ENCODE data around the gene ZNF407. TPM values are rescaled to one million over a fixed set of nuclear protein-coding genes. Genes with fewer than 3 reads are reported as not detected.
A peak's percentile ranks its signal among the peaks of the same experiment; 100 is the strongest.

Gene ZNF407
- total RNA-seq, 1 donor from 2014 or later = 31.4 TPM

DNA sequence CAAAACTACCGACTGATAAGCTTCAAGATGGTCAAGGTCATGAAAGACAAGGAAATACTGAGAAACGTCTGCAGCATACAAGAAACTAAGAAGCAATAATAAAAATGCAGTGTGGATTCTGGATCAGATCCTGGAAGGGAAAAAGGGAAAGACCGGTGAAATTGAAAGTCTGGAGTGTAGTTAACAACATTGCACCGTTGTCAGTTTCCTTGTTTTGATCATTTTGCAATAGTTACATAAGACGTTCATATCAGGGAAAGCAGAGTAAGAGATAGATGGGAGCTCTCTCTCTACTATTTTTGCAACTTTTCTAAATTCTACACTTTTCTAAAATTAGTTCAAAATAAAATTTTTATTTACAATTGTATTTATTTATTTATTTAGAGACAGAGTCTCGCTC lies 15.0 kb upstream of the ZNF407 start:
- DNase-seq = no peak

GRCh38 chr18:74587441-74587840 lies 10.2 kb upstream of the ZNF407 start:
- DNase-seq = no peak

GRCh38 chr18:74589021-74589420 lies 8.6 kb upstream of the ZNF407 start:
- no peak for DNase-seq

DNA sequence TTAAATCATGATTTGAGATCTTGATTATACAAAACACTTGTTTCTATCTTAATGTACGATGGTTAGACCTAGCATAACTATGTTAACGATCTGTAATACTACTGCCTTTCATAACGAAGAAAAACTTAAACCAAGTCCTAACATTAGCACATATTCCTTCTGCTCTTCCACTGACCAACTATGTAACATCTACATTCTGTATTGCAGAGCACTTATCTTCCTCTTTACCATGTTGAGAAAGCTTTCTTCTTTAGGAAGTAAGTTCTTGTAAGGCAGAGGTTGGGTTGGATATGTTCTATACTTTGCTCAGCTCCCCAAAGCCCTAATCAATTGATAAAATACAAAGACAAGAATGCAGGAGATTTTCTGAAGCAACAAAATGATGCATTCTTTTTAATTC lies 7.9 kb upstream of the ZNF407 start:
- no peak for DNase-seq

- DNase-seq = no peak
Measured at GRCh38 chr18:74590671-74591070, 7.0 kb upstream of the ZNF407 start.

DNA sequence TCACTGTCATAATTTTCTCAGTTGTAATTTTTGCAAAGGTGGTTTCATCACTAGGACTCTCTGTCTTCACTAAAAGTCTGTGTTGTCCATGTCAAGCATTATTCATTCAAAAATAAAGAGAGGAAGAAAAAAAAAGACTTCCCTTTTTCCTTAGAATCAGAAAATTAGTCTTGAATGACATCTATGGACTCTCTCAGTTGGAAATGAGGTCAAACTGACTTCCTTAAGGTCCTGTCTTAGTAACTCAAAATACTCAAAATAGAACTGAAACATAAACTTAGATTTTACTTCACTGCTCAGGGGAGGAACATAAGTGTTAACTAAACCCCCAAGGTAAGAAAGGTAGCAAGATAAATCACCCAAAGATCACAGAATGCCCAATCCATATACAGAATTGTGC lies 2.2 kb upstream of the ZNF407 start:
- DNase-seq = no peak

- peak; percentile 68 for DNase-seq
Measured at GRCh38 chr18:74597034-74597661, 522 bp upstream of the ZNF407 start.

DNA sequence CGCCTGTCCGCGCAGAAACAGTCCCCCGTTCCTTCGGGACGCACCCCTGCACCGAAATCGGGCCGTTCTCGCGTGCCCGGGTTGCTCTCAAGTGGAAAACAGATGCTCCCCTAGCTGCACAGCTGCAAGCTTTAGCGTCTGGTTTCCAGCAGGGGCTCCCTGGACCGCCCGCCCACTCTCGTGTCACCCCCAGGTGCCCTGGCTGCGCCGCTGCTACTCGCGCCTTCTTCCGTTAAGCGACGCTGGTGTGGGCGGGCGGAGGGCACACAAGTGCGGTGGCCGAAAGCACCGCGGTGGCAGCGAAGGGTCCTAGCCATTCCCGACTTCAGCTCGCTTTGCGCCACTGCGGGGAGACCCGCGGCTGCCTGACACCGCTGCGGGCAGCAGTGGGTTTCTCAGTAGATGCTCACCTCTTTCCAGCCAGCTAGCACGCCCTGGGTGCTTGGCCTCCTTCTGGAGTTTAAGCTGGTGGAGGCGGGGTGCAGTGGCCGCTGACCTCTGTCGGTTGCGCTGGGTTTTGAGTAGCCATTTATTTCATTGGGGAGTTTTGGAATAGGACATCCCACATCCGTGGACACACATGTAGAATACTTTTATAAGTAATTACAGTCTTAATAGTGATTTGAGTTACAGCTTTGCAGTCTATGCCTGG lies 806 bp downstream of the ZNF407 start:
- peak; percentile 46 for DNase-seq

- no peak for DNase-seq
Measured at GRCh38 chr18:74604361-74604760, 6.7 kb downstream of the ZNF407 start.

- DNase-seq = no peak
Measured at GRCh38 chr18:74604774-74605173, 7.1 kb downstream of the ZNF407 start.

DNA sequence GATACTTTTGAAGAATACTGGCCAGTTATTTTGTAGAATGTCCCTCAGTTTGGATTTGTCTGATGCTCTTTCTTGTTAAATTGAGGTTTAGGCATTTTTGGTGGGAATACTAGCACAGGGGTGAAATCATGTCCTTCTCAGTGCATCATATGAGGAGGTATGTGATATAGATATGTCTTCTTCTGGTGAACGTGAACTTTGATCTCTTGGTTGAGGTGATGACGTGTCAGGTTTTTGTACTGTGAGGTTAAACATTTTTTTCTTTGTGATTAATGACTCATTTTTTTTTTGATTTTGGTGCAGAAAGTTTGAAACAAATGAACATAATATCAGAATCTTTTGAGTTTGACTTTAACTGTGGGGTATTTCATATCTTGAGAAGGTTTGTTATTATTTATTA lies 11.0 kb downstream of the ZNF407 start:
- DNase-seq = no peak

DNA sequence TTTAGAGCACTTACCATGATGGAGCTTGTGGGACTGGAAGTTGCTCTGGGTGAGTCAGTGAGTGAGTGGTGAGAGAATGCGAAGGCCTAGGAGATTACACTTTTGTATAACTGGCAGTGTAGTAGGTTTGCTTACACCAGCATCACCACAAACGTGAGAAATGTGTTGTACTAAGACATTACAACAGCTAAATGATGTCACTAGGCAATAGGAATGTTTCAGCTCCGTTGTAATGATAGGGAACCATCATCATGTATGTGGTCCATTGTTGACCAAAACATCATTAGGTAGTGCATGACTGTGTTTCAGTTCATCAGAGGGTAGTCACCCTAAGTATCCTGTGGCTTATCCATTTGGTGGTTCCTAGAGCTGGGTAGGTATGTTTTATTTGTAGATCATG lies 11.9 kb downstream of the ZNF407 start:
- no peak for DNase-seq

- no peak for DNase-seq
Measured at GRCh38 chr18:74610051-74610615, 12.5 kb downstream of the ZNF407 start.

GRCh38 chr18:74610860-74611259 lies 13.2 kb downstream of the ZNF407 start:
- no peak for DNase-seq

- no peak for DNase-seq
Measured at GRCh38 chr18:74611765-74612164, 14.1 kb downstream of the ZNF407 start.

- no peak for DNase-seq
Measured at GRCh38 chr18:74613381-74613780, 15.7 kb downstream of the ZNF407 start.

DNA sequence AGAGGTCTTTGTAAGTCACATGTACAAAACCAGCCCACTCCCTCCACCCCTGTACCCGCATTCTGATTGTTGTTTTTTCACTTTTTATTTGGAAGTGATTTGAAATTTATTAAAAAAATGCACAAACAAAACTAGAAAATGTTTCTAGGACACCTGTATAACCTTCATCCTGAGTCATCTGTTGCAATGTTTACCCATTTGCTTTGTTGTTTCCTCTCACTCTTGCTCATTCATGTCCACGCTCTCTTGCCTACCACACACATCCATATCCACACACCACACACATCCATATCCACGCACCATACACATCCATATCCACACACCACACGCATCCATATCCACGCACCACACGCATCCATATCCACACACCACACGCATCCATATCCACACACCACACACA lies 18.8 kb downstream of the ZNF407 start:
- no peak for DNase-seq

- no peak for DNase-seq
Measured at GRCh38 chr18:74617486-74617885, 19.8 kb downstream of the ZNF407 start.

DNA sequence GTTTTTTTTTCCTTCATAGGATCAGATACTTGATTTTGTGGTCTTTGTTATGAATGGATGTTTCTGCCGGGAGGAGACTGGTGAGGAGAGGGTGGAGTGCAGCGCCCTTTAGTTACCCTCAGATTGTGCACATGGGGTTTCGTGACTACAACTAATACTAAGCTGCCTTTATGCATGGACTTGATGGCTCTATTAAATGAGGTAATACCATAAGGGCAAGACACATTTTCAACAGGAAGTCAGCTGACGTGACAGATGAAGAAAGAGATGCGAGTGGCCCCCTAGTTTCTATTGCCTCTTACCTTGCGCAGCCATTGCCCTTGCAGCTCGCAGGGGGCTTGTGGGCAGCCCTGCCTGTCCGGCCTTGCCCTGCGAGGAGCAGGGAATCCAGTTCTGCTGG lies 24.4 kb downstream of the ZNF407 start:
- DNase-seq = no peak

GRCh38 chr18:74623047-74623816 lies 25.6 kb downstream of the ZNF407 start:
- DNase-seq = no peak

DNA sequence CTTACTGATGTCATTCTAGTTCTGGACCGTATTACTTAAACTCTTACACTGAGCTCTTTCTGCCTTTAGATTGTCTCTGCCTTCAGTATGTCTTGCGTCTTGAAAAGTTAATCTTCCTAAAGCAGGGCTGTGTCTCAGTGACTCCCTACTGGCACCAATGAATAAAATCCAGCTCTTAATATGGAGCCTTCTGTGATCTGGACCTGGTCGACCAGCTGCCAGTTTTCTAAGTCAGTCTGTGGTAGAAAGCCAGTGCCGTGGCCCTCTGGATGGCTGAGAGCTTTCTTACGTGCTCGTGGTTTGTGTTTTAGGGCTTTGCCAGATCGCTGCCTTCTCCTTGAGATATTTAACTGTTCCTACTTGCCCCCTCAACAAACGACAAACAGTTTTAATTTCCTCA lies 26.8 kb downstream of the ZNF407 start:
- no peak for DNase-seq

- no peak for DNase-seq
Measured at GRCh38 chr18:74625157-74625556, 27.5 kb downstream of the ZNF407 start.

Data from occipital lobe (tissue), 2 donors.